Tibial nerve (tissue), 4 donors: ENCODE results near the gene GAN.

Experiments
- EP300 ChIP-seq, 2 donors: sonication (generic); formaldehyde crosslinking; IDR thresholded peaks; one replicate each; pipeline ENCODE4 v1.6.1; 2017; ENCODE audit warnings: antibody characterized with exemption in 2 of 2, mild to moderate bottlenecking in 1 of 2
- TF ChIP-seq, protein P1 (sequence below), 5 experiments: fragments of 200-600 bp in 3 of 5; fragments of 450-650 bp in 2 of 5; sonication (generic) in 3 of 5; IDR thresholded peaks; one replicate each; pipeline ENCODE4 v1.5.1; 2016 to 2019; ENCODE audit warnings: antibody characterized with exemption in 5 of 5, mild to moderate bottlenecking in 3 of 5, moderate library complexity in 2 of 5

DNA sequence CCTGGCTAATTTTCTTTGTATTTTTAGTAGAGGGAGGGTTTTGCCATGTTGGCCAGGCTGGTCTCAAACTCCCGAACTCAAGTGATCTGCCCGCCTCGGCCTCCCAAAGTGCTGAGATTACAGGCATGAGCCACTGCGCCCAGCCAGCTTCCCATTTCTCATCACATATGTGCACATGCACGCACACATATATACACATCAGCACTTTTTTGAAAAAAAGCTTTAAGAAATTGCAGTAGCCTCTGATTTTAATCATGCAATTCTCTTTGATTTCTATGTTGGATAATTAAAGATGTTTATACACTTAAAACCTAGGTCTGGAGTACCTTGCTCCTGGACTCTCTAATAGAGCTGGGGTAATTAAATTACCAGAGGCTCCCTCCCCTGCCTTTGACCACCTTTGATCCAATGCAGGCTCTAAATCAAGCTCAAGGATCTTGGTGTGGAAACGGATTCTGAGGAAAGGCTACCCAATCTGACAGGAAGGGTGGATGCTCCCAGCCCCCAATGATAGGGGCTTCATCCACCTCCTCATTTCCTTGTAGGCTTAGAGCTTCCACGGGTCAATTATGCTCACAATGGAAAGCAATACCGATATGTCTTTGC is 29.7 kb upstream of the GAN start:
- no peak for TF ChIP-seq EP300 (IDR thresholded peaks at IDR 0.05)
- TF ChIP-seq, protein P1, sequence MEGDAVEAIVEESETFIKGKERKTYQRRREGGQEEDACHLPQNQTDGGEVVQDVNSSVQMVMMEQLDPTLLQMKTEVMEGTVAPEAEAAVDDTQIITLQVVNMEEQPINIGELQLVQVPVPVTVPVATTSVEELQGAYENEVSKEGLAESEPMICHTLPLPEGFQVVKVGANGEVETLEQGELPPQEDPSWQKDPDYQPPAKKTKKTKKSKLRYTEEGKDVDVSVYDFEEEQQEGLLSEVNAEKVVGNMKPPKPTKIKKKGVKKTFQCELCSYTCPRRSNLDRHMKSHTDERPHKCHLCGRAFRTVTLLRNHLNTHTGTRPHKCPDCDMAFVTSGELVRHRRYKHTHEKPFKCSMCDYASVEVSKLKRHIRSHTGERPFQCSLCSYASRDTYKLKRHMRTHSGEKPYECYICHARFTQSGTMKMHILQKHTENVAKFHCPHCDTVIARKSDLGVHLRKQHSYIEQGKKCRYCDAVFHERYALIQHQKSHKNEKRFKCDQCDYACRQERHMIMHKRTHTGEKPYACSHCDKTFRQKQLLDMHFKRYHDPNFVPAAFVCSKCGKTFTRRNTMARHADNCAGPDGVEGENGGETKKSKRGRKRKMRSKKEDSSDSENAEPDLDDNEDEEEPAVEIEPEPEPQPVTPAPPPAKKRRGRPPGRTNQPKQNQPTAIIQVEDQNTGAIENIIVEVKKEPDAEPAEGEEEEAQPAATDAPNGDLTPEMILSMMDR (IDR thresholded peaks at IDR 0.05): no peak
